Measurements from ENCODE around the gene IL12RB2. TPM values are rescaled to one million over a fixed set of nuclear protein-coding genes. Genes with fewer than 3 reads are reported as not detected.

IL12RB2 gene
- total and polyA plus RNA-seq, 2 of the 13 experiments (the other 11 are each of a cell fraction or from before 2014, with no cell fraction given), result not detected

GRCh38 chr1:67429528-67430357, 122.1 kb downstream of the IL12RB2 start (continued):
- TF ChIP-seq ASH2L (IDR thresholded peaks at IDR 0.05; ENCODE audit: insufficient read length, low read depth, low read length) (no peak), ZNF530 (CRISPR knock-in tag; IDR thresholded peaks at IDR 0.05; ENCODE audit: low read depth) (no peak), CSRNP1 (CRISPR knock-in tag; IDR thresholded peaks at IDR 0.05) (no peak), THAP9 (CRISPR knock-in tag; IDR thresholded peaks at IDR 0.05; ENCODE audit: borderline replicate concordance) (0 out of 2 replicates have a peak, but pooled peaks have one; percentile 22), TEAD2 (CRISPR knock-in tag; IDR thresholded peaks at IDR 0.05) (no peak; the same call in 1 of the 2 replicates), ZNF850 (CRISPR knock-in tag; conservative IDR thresholded peaks at IDR 0.05) (no peak), SRSF4 (IDR thresholded peaks at IDR 0.05; ENCODE audit: low read depth, low read length, poor library complexity, severe bottlenecking) (no peak), AFF4 (CRISPR knock-in tag; IDR thresholded peaks at IDR 0.05) (no peak; the same call in none of the 2 replicates), SNRNP70 (IDR thresholded peaks at IDR 0.05; ENCODE audit: low read depth, low read length) (no peak), ZBTB26 (CRISPR knock-in tag; IDR thresholded peaks at IDR 0.05; ENCODE audit: borderline replicate concordance) (0 out of 2 replicates have a peak, but pooled peaks have one; percentile 23), FOSL1 (CRISPR knock-in tag; IDR thresholded peaks at IDR 0.05; ENCODE audit: borderline replicate concordance) (no peak), SKI (IDR thresholded peaks at IDR 0.05; ENCODE audit: partially characterized antibody) (no peak), ZNF17 (CRISPR knock-in tag; IDR thresholded peaks at IDR 0.05) (no peak), ZNF780A (CRISPR knock-in tag; IDR thresholded peaks at IDR 0.05) (peak; percentile 51; the same call in 1 of the 2 replicates), STAT5B (CRISPR knock-in tag; IDR thresholded peaks at IDR 0.05) (no peak), JARID2 (CRISPR knock-in tag; IDR thresholded peaks at IDR 0.05; ENCODE audit: insufficient replicate concordance) (peak; percentile 13), ZNF138 (CRISPR knock-in tag; IDR thresholded peaks at IDR 0.05; ENCODE audit: low read depth) (0 out of 2 replicates have a peak, but pooled peaks have one; percentile 3)
